Measurements from ENCODE around the gene PARD3B. TPM values are rescaled to one million over a fixed set of nuclear protein-coding genes. Genes with fewer than 3 reads are reported as not detected.

The PARD3B gene
- total and polyA plus RNA-seq, 5 donors from 2014 or later, result 0.03 to 0.68 (median 0.08) TPM; not detected in 1

DNA sequence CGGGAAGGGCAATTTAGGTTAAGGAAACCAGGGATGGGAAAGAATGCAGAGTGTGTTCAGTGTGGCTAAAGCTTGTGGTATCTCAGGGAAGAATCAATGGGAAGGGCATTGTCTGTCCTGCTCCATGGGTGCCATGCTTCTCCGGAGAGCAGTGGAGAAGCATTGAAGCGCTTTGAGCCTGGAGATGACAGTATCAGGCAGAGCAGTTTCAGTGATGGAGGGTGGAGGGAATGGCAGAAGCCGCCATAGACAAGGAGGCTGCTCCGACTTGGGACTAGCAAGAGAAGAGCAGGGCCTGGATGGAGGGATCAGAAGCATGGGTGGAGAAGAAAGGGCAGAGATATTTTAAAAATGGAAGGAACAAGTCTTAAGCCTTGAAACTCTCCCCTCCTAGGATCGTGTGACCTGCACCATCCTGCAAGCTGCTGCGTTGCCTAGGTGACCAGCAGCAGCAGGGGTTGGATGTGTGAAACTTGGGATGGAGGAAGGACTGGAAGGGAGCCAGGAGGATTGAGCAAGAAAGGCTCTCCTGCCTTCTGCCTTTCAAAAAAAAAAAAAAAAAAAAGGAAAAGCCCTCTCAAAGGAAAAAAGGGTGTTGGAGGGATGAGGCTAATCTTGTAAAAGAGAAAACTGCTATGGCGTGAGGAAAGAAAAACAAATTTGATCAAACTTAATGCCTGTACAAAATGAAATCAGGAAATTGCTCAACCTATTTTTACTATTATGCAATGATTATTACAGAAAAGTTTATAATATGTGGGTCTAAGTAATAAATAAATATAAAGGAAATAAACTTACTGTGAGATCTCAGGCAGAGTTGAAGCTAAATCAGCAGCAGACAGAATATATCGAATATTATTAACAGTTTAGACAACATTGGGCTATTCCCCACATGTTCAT, 643.2 kb downstream of the PARD3B start:
- ATAC-seq (ENCODE audit: low read depth in 2 of 2) (no peak), DNase-seq (no peak)
- H3K27ac Mint-ChIP-seq, result no peak overlapping the region

DNA sequence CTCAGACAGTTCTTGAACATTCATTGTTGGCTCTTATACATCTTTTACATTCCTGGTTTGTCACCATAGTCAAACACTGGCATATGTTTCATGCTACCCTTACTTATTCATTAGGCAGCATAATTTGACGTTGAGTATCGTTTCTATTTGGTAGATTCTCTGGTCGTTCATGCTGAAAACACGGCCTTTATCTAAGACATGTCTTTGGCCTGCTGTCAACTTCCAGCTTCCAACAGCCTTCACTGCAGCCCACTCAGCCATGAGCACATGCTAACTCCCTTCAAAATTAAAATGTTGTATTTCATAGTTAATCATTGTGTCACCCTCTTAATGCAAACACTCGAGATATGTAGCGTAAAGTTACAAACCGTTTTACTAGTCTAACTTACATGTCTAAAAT, 644.0 kb downstream of the PARD3B start:
- Histone ChIP-seq H3K27ac (ENCODE audit: insufficient read depth, low read length, poor library complexity, severe bottlenecking) (no peak overlapping the region), H3K36me3 (ENCODE audit: control insufficient read depth, insufficient read depth, low read length) (no peaks in the 10 kb centered on the region), H3K4me1 (ENCODE audit: control insufficient read depth, insufficient read depth, low read length, poor library complexity, severe bottlenecking) (no peaks in the 10 kb centered on the region), H3K27me3 (ENCODE audit: control insufficient read depth, insufficient read depth, low read length) (no peaks in the 10 kb centered on the region), H3K9me3 (ENCODE audit: control insufficient read depth in 2 of 2, low read length in 2 of 2) (no peaks in the 10 kb centered on the region), H3K4me3 (ENCODE audit: low read depth, low read length) (no peak overlapping the region)
- Mint-ChIP-seq H3K27ac (no peak overlapping the region), H3K4me1 (peaks cover 0 to 5% (median 3%) of the 10 kb centered on the region in 4 donors), H3K9me3 (no peaks in the 10 kb centered on the region), H3K36me3 (no peaks in the 10 kb centered on the region), H3K27me3 (no peaks in the 10 kb centered on the region), H3K4me3 (no peak overlapping the region)
- ATAC-seq (ENCODE audit: low read depth in 2 of 2) (no peak), DNase-seq (no peak)

More for the DNA sequence above, 643.2 kb downstream of the PARD3B start:
- H3K4me3 Mint-ChIP-seq, result no peak overlapping the region
- H3K4me1 ChIP-seq (ENCODE audit: control insufficient read depth, insufficient read depth, low read length, poor library complexity, severe bottlenecking), result no peaks in the 10 kb centered on the region
- no peaks in the 10 kb centered on the region for H3K36me3 Mint-ChIP-seq
- H3K36me3 ChIP-seq (ENCODE audit: control insufficient read depth, insufficient read depth, low read length), result no peaks in the 10 kb centered on the region
- no peaks in the 10 kb centered on the region for H3K9me3 Mint-ChIP-seq
- H3K27me3 Mint-ChIP-seq, result no peaks in the 10 kb centered on the region
- no peaks in the 10 kb centered on the region for H3K27me3 ChIP-seq (ENCODE audit: control insufficient read depth, insufficient read depth, low read length)
- peaks cover 0 to 5% (median under 1%) of the 10 kb centered on the region in 4 donors for H3K4me1 Mint-ChIP-seq
- H3K4me3 ChIP-seq (ENCODE audit: low read depth, low read length), result no peak overlapping the region
- H3K9me3 ChIP-seq (ENCODE audit: control insufficient read depth in 2 of 2, low read length in 2 of 2), result no peaks in the 10 kb centered on the region
- no peak overlapping the region for H3K27ac ChIP-seq (ENCODE audit: insufficient read depth, low read length, poor library complexity, severe bottlenecking)

- H3K36me3 Mint-ChIP-seq, result no peaks in the 10 kb centered on the region
These were observed 645.3 kb downstream of the PARD3B start for GRCh38 chr2:205190528-205190927.

DNA sequence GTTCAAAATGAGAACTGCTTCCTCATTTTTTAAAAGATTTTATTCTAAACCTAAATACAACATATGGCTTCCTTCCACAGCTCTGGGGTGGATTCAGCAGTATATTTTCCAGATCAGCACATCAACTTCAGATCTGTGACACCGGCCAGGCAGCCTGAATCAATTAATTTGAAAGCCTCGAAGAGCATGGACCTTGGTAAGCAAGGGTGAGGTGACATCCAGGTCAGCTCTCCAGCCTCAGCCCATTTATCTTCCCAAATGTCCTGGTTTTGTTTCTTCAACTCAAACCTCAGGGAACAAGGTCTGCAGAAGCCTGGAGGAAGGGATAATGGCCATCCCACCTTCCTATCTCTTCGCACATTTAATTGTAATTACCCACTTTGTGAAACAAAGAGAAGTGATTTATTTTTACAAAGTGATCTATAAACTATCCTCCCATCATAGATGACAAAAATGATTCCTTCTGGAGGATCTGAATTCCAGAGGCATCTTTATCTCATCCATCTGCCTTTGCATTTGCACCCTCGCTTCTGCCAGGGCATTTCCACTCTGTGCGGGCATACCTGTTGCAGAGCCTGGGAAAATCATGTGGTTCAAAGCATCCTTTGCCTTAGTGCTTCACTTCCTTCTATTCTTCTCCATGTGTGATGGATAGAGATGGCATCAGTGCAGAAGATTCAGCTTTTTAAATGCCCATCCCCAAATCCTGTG, 648.0 kb downstream of the PARD3B start:
- Histone ChIP-seq H3K27me3 (ENCODE audit: control insufficient read depth, insufficient read depth, low read length) (no peaks in the 10 kb centered on the region), H3K36me3 (ENCODE audit: control insufficient read depth, insufficient read depth, low read length) (no peaks in the 10 kb centered on the region), H3K9me3 (ENCODE audit: control insufficient read depth in 2 of 2, low read length in 2 of 2) (no peaks in the 10 kb centered on the region), H3K27ac (ENCODE audit: insufficient read depth, low read length, poor library complexity, severe bottlenecking) (no peak overlapping the region), H3K4me3 (ENCODE audit: low read depth, low read length) (no peak overlapping the region), H3K4me1 (ENCODE audit: control insufficient read depth, insufficient read depth, low read length, poor library complexity, severe bottlenecking) (no peaks in the 10 kb centered on the region)
- no peak for DNase-seq
- Mint-ChIP-seq H3K9me3 (no peaks in the 10 kb centered on the region), H3K27me3 (no peaks in the 10 kb centered on the region), H3K4me3 (no peak overlapping the region), H3K4me1 (peaks cover 3 to 11% (median 5%) of the 10 kb centered on the region in 4 donors), H3K36me3 (no peaks in the 10 kb centered on the region), H3K27ac (no peak overlapping the region)
- ATAC-seq (ENCODE audit: low read depth in 2 of 2), result no peak

More at GRCh38 chr2:205190528-205190927, 645.3 kb downstream of the PARD3B start:
- Histone ChIP-seq H3K27me3 (ENCODE audit: control insufficient read depth, insufficient read depth, low read length) (no peaks in the 10 kb centered on the region), H3K27ac (ENCODE audit: insufficient read depth, low read length, poor library complexity, severe bottlenecking) (no peak overlapping the region), H3K9me3 (ENCODE audit: control insufficient read depth in 2 of 2, low read length in 2 of 2) (no peaks in the 10 kb centered on the region), H3K4me1 (ENCODE audit: control insufficient read depth, insufficient read depth, low read length, poor library complexity, severe bottlenecking) (no peaks in the 10 kb centered on the region), H3K4me3 (ENCODE audit: low read depth, low read length) (no peak overlapping the region), H3K36me3 (ENCODE audit: control insufficient read depth, insufficient read depth, low read length) (no peaks in the 10 kb centered on the region)
- Mint-ChIP-seq H3K27me3 (no peaks in the 10 kb centered on the region), H3K4me3 (no peak overlapping the region), H3K9me3 (no peaks in the 10 kb centered on the region), H3K27ac (no peak overlapping the region), H3K4me1 (peaks cover 0 to 5% (median 3%) of the 10 kb centered on the region in 4 donors)
- DNase-seq (no peak), ATAC-seq (ENCODE audit: low read depth in 2 of 2) (no peak)

DNA sequence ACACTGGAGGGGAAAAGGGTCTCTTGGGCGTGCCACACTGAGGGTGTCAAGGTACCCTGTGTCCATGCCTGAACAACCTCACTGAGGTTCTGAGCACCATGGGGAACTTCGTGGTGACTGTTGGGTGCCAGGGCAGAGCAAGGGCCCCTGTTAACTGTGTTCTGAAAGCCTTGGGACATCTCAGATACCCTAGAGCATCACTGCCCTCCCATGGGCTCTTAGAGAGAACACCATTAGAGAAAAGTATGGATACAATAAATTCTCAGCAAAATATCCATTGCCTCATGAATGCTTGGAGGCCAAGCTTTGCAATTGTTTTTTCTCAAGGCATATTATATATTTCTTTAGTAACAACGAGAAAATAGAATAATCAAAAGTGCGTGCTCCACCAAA, 648.6 kb downstream of the PARD3B start:
- H3K36me3 Mint-ChIP-seq, result no peaks in the 10 kb centered on the region
- peak in 1 of 3 donors; percentile 18 for DNase-seq

DNA sequence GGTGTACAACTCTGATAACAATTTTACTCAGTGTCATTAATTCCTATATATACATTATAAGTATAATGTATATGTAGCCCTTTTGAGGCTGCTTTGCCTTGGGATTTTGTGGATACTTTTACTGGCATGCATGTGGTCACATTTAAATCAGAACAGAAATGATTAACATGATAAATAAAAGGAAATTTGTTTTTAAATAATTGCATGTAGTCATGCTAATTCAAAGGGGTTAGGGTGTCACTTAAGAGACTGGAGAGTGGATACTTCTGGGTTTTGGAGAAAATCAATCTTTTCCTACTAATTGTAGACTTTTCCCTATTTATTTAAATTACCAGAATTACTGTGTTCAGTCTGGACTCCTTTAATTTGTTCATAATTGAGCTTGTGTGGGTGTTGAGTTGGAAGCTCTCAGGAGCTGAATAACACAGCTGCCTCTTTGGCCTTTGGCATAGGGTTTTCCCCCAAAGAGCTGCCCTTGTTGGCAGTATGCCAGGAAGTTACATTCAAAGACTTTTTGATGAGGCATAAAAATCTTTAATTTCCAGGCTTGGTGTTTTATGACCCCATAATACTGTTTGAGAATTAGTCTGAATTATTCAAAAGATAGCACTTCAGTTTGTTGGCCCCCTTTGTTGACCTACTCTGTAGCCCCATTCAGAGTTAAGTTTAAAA, 652.3 kb downstream of the PARD3B start:
- Histone ChIP-seq H3K4me3 (ENCODE audit: low read depth, low read length) (no peak overlapping the region), H3K9me3 (ENCODE audit: control insufficient read depth in 2 of 2, low read length in 2 of 2) (no peaks in the 10 kb centered on the region), H3K36me3 (ENCODE audit: control insufficient read depth, insufficient read depth, low read length) (no peaks in the 10 kb centered on the region), H3K27me3 (ENCODE audit: control insufficient read depth, insufficient read depth, low read length) (no peaks in the 10 kb centered on the region), H3K27ac (ENCODE audit: insufficient read depth, low read length, poor library complexity, severe bottlenecking) (no peak overlapping the region), H3K4me1 (ENCODE audit: control insufficient read depth, insufficient read depth, low read length, poor library complexity, severe bottlenecking) (no peaks in the 10 kb centered on the region)
- ATAC-seq (ENCODE audit: low read depth in 2 of 2) (no peak), DNase-seq (peak in 2 of 3 donors; percentile 13 to 33)
- no peak overlapping the region for H3K27ac Mint-ChIP-seq
- H3K4me3 Mint-ChIP-seq, result no peak overlapping the region
- peaks cover 3 to 12% (median 4%) of the 10 kb centered on the region in 4 donors for H3K4me1 Mint-ChIP-seq
- no peaks in the 10 kb centered on the region for H3K27me3 Mint-ChIP-seq
- H3K36me3 Mint-ChIP-seq, result no peaks in the 10 kb centered on the region
- H3K9me3 Mint-ChIP-seq, result peaks cover 0 to 2% (median 0%) of the 10 kb centered on the region in 7 donors

More for the DNA sequence above, 648.6 kb downstream of the PARD3B start:
- ATAC-seq (ENCODE audit: low read depth in 2 of 2), result no peak
- H3K4me3 ChIP-seq (ENCODE audit: low read depth, low read length), result no peak overlapping the region
- H3K27ac Mint-ChIP-seq, result no peak overlapping the region
- no peak overlapping the region for H3K27ac ChIP-seq (ENCODE audit: insufficient read depth, low read length, poor library complexity, severe bottlenecking)
- no peaks in the 10 kb centered on the region for H3K4me1 ChIP-seq (ENCODE audit: control insufficient read depth, insufficient read depth, low read length, poor library complexity, severe bottlenecking)
- H3K27me3 Mint-ChIP-seq, result no peaks in the 10 kb centered on the region
- H3K36me3 ChIP-seq (ENCODE audit: control insufficient read depth, insufficient read depth, low read length), result no peaks in the 10 kb centered on the region
- no peaks in the 10 kb centered on the region for H3K27me3 ChIP-seq (ENCODE audit: control insufficient read depth, insufficient read depth, low read length)
- no peaks in the 10 kb centered on the region for H3K9me3 ChIP-seq (ENCODE audit: control insufficient read depth in 2 of 2, low read length in 2 of 2)
- no peak overlapping the region for H3K4me3 Mint-ChIP-seq
- H3K9me3 Mint-ChIP-seq, result no peaks in the 10 kb centered on the region
- H3K4me1 Mint-ChIP-seq, result peaks cover 3 to 12% (median 5%) of the 10 kb centered on the region in 4 donors

DNA sequence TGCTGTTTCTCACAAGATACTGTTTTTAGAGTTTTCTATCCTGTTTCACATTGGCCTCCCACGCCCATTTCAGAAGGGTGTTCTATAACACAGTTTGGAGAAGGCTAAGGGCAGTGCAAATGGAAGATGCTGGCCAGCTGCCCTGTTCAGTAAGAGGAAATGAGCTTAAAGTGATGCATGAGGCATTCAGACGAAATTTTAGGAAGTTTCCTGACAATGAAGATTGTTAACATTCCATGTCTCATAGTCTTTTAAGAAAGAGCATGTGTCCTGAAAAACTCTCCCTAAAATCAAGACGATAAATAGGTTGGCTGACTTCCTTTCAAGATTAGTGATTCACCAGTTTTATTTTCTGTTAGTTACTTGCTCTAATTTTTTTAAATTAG, 652.9 kb downstream of the PARD3B start:
- H3K27me3 Mint-ChIP-seq, result no peaks in the 10 kb centered on the region
- ATAC-seq (ENCODE audit: low read depth in 2 of 2) (no peak), DNase-seq (no peak)
- Histone ChIP-seq H3K9me3 (ENCODE audit: control insufficient read depth in 2 of 2, low read length in 2 of 2) (no peaks in the 10 kb centered on the region), H3K27ac (ENCODE audit: insufficient read depth, low read length, poor library complexity, severe bottlenecking) (no peak overlapping the region), H3K4me1 (ENCODE audit: control insufficient read depth, insufficient read depth, low read length, poor library complexity, severe bottlenecking) (no peaks in the 10 kb centered on the region), H3K27me3 (ENCODE audit: control insufficient read depth, insufficient read depth, low read length) (no peaks in the 10 kb centered on the region), H3K4me3 (ENCODE audit: low read depth, low read length) (no peak overlapping the region), H3K36me3 (ENCODE audit: control insufficient read depth, insufficient read depth, low read length) (no peaks in the 10 kb centered on the region)
- no peak overlapping the region for H3K4me3 Mint-ChIP-seq
- peaks cover 0 to 2% (median 0%) of the 10 kb centered on the region in 7 donors for H3K9me3 Mint-ChIP-seq
- H3K4me1 Mint-ChIP-seq, result peaks cover 0 to 12% (median 4%) of the 10 kb centered on the region in 4 donors
- no peak overlapping the region for H3K27ac Mint-ChIP-seq
- no peaks in the 10 kb centered on the region for H3K36me3 Mint-ChIP-seq

Data from CD4-positive, CD25-positive, alpha-beta regulatory T cell (primary cell).